GM21528 (cell line): Measurements from ENCODE around the gene EXOC3.
"Not testable (repeated sequence)": the region's sequence is repeated elsewhere in the genome, so short reads cannot be mapped to it uniquely, and the experiment has no call there.

Experiments used
- ATAC-seq: cut with Tn5 transposase; IDR thresholded peaks from one replicate; pipeline ENCODE4 v1.9.1; 2021; ENCODE audit warnings: mild to moderate bottlenecking, moderate library complexity; ENCODE audit not compliant: unreplicated experiment, low FRiP score

EXOC3 gene

DNA sequence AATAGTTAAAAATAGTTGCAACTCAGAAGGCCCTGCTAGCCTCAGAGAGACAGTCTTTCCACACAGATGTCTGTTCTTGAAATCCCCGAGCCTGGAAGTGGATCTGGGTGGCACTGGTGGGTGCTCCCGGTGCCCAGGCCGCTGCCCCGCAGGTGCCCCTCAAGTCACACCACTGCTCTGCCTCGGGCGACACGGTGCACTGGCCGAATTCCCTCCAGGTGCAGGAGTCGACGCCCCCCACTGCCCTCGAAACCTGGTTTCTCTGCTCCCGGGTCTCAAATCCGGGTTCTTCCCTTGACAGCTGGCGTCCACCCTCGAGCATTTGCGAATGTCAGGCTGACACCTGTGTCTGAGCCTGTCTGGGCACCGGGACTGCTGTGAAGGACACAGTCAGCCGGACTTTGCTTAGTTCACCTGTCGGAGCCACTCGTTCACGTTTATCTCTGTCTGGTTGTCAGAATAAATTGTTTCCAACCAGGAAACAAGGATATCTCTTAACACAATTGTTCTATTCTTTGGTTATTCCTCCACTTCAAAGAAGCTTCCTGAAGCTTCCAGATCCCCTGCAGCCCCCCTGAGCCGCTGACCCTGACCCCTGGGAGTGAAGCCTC is 54.2 kb downstream of the EXOC3 start:
- no peak for ATAC-seq

DNA sequence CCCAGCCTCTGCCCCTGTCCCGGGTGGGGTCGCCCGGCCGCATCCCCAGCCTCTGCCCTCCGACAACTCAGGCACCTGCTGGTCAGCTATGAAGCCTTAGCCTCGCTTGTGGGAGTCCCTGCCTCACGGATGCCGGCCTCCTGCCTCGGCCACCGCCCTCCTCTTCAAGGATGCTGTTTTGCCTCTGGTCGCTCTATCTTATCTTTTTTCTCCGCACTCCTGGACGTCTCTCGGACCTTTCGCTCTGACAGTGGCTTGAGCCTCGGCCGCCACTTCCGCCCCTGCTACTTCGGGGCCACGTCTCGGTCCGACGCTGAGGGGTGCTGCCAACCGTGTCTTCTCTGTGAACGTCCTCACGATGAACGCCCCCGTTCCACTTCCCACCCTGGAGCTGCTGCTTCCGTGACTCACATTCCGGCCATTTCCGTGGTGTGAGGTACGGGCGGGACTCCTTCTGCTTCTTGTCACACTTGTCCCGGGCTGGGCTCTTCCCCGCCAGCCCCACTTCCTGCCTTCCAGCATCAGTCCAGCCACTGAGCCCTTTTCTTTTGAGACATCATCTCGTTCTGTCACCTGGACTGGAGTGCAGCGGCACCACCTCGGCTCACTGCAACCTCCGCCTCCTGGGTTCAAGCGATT is 55.0 kb downstream of the EXOC3 start:
- ATAC-seq = no peak

DNA sequence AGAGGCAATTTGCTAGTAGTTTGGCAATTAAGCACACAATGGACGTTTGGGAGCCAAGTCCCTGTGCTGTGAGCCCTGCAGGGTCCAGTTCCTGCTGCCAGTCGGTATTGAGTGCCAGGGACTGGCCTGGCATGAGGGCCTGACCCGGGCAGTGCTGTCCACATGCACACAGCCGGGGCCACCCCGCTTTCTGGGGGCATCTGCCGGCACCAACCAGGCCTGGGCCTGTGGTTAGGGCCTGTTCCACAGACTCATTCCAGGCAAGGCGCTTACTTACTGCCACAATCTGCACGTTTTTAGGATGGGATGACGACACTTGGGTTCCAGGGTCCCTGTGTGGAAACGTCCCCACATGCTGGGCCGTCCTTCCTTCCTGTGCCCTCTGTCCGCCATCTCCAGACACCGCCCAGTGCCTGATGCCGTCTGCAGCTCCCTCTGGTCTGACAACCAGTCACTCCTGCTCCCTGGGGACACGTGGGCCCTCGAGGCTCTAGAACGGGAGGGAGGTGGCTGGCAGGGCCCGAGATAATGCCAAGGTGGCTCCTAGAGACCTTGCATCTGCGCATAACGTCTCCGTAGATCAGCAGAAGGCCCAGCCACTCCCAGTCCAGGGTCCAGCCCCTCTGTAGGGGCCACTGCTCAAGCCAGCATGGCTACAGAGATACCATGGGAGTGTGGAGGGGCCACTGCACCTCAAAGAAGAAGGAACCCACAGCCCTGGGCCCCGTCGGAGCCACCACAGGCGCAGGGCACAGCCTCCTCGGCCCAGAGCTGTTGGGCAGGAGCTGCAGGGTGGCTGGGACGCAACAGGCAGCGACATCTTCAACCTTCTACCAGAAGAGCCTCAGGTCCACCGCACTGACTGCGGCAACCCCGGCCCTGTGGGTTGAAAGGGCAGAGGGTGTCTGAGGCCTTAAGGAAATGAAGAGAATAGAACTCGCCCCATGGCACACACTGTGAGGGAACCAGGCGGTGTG is 56.5 kb downstream of the EXOC3 start:
- no peak for ATAC-seq

DNA sequence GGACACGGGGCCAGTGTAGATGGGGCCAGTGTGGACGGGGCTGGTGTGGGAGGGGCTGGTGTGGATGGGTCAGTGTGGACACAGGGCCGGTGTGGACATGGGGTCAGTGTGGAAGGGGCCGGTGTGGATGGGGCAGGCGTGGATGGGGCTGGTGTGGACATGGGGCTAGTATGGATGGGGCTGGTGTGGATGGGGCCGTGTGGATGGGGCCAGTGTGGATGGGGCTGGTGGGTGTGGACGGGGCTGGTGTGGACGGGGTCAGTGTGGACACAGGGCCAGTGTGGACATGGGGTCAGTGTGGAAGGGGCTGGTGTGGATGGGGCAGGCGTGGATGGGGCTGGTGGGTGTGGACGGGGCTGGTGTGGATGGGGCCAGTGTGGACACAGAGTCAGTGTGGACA is 57.5 kb downstream of the EXOC3 start:
- no peak for ATAC-seq

DNA sequence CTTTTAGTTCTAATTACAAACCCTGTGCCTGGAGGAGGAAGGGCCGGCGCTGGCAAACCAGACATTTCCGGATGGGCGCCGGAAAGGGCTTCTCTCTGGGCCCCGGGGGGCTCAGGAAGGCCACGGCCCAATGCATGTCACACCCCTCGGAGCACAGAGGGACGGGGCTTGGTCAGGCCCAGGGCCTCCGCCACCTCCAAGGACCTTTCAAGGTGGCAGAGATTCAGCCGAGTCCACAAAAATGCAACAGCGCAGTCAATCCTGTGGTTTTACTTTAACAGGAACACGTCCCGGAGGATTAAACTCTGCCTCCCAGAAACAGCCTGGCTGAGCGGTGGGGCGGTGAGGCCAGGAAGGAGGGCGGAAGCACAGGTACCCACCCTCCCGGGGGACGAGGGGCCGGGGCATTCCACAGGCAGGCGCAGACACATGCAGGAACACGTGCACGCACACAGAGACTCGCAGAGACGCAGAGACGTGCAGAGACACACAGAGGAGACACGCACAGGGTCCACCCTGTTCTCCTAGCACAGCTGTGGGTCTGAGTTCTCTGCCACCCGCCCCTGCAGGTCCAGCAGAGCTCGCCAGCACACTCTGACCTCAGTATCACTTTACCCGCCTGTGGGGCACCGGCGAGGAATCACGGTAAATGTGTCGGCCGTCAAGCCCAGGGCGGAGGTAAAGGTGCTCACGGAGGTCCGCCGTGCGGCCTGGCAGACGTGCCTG is 58.3 kb downstream of the EXOC3 start:
- no peak for ATAC-seq

DNA sequence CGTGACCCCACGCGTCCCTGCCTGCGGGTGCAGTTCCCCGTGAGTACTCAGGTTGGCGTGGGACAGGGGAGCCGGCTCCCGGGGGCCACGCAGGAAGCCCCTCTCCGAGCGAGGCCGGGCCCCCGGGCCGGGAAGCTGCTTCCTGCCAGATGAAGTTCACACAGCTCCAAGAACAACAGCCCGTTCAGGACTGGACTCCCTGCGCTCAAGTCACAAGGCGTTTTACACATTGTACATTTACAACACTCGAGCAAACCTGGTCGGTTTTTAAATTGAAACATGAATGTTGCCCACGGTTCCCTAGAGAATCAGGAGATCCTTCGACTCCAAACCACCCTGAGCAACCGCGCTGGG is 58.8 kb downstream of the EXOC3 start:
- no peak for ATAC-seq

DNA sequence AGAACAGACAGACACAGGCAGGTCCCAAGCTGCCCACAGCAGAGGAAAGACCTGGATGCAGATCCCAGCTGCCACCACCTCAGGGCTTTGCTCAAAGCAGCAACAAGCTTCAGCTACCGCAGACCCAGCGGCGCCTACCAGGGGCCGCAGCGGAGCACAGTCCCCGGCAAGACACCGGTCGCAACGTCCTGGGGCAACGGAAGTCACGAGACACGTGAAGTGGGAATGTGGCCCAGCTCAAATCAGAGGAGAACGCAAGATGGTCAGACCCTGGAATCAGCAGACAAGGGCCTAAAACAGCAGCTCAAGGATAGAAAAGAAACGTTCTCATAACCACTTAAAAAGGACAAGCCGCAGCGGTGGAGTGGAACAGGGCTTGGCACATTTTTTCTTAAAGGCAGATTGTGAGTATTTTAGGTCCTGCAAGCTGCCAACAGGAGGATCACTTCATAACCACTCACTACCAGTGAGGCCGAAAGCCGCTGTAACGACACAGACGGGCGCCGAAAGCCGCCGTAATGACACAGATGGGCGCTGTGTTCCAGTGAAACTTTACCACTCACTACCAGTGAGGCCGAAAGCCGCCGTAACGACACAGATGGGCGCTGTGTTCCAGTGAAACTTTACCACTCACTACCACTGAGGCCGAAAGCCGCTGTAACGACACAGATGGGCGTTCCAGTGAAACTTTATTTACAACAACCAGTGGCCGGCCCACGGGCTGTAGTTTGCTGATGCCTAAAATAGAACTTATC is 59.5 kb downstream of the EXOC3 start:
- ATAC-seq = no peak

DNA sequence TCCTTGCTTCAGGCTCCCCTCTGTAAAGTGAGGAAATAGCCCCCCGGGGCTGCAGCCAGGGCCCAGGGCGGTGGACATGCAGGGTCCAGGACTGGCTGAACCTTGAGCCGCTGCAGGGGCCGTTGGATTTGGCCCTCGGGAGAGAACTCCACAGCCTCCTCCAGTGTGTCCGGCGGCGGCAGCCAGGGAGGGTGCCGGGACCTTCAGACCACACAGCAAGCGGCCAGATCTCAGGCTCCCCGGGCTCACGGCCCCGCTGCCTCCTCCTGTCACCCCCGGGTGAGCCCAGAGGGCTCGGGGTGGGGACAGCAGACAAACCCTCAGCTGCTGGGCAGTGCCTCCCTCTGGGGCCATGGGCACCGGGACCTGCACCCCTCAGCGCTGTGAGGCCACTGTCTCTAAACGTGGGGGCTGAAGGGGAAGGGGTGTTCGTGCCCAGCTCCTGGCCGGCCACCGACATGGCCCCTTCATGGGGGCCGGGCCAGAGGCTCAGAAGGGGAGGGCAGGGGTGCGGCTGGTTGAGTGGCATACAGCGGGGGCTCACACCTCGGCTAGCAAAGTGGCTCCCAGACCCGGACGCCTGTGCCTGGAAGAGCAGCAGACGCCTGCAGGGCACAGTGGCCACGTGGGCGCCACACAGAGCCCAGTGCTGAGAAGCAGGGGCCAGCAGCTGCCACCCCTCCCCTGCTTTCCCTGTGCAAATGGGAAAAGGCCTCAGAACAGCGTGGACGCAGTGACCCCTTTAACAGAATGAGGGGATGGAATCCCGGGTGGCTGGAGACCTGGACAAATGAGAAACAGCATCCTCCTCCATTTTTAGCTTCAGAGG is 61.6 kb downstream of the EXOC3 start:
- no peak for ATAC-seq

DNA sequence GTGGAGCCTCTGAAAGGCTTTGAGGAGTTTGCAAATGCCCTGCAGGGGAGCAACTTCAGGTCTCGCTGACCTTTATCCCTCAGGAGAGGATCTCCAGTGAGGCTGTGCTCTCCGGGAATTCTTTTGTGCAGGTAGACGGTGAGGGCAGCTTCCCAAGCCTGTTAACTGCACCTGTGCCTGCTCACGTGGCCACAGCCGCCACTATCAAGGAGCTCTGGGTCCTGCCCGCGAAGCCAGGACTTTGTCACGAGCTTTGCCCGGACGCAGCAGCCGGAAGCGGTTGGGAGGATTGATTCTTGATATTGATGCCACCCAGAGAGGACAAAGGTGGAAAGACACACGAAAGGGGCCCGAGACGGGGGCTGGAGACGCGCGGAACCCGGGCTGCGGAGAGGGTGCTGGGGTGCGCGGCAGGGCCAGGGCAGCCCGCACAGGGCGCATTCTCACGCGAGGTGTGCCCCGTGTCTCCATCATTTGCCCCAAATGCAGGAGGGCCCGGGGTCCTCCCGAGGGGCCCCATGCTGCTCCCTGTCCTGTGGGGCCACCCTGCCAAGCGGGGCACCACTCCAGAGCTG is 63.1 kb downstream of the EXOC3 start:
- ATAC-seq = no peak

DNA sequence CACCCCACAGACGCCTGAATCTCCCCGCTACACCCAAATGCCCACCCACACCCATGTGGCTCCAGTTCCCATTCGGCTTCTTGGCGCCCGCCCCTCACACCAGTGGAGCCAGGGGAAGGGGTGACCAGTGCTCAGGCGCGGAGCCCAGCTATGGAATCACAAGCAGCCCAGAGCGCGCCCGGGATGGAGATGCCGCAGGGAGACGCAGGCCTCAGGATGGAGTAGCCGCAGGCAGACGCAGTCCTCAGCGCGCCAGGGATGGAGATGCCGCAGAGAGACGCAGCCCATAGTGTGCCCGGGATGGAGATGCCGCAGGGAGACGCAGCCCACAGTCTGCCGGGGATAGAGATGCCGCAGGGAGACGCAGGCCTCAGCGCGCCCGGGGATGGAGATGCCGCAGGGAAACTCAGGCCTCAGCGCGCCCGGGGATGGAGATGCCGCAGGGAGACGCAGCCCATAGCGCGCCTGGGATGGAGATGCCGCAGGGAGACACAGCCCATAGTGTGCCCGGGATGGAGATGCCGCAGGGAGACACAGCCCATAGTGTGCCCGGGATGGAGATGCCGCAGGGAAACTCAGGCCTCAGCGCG is 65.1 kb downstream of the EXOC3 start:
- not testable (repeated sequence) for ATAC-seq

DNA sequence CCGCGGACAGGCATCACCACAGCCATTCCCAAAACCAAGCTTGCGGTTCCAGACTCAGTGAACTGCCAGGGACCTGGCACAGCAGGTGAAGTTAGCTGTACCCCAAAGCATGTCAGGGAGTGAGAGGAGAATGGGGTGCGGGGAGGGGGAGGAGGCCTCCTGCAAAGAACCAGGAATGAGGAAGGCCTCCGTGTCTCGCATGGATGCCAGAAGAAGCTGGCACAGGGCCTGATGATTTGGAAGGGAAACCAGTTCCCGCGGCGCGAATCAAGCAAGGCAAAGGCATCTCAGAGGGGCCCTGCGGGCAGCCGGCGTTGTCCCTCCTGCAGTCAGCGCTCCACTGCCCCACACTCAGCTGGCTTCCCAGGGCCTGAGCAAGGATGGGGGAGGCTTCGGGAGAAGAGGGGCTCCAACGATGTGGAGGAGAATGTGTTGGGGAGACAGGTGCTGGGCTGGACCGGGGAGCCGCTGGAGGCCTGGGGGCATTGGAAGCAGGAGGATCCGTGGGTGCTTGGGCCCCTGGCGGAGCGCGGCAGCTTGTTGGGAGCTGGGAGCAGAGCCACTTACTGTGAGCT is 66.7 kb downstream of the EXOC3 start:
- ATAC-seq = no peak

DNA sequence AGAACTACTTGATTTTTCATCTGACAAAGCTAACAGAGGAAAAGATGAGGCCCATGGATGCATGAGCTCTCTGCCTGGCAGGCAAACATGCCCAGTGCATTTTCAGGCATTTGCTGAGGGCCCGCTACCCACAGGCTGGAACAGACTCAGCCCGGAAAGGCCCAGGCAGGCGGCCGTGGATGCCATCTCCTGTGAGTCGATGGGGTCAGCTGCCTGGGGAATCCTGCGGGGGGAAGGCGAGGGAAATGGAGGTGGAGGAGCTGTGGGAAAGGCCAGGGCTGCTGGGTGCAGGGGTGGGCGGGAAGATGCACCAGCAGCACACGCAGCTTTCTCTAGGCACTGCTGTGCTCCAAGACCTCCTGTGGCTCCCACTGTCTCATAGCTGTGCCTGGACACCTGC is 67.5 kb downstream of the EXOC3 start:
- no peak for ATAC-seq

DNA sequence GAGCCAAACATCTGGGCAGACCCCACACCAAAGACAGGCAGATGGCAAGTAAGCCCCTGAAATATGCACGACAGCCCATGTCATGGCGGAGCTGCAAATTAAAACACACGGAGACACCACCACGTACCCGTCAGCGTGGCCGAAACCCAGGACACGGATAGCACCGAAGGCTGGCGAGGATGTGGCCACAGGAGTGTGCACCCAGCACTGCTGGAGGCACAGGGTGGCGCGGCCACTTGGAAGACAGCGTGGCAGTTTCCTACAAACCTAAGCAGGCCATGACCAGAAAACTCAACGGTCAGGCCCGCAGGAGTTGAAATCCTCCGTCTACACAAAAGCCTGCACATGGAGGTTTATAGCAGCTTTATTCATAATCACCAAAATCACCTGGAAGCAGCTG is 68.5 kb downstream of the EXOC3 start:
- no peak for ATAC-seq

DNA sequence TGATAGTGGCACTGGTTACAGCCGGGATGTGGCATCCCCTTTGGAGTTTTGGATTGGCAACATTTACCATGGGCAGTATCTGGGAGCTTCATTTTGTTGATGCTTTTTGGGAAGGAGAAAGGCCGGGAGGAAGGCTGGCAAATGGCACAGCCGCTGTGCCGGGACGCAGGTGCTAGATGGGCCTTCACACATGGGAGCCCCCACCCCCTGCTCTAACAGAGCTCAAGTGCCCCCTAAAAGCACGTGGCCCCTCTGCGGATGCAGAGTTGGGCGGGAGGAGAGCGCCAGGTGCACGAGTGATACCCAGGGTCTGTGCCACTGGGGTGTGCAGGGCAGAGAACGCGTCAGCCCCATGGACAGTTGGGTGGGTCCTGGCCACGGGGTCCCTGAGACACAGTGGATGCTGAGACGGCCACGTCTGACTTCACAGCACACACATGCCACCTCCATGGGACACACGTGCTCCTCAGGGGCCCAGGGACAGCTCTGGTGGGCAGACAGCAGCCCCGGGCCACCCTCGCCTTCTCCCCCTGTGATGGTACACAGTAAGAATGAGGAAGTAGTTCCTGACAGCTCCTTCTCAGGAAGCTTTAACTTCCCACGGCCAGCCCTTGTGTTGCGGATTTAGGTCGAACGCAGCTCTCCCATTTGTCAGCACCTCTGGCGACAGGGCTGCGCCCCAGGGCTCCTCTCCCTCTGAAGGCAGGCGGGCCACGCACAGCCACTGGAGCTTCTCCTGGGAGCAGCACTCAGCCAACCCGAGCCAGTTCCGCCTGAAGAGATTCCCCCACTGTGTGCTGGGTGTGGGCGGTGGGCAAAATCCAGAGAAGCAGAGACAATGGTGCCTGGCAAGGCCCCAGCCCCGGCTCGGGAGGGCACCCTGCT is 70.5 kb downstream of the EXOC3 start:
- no peak for ATAC-seq

DNA sequence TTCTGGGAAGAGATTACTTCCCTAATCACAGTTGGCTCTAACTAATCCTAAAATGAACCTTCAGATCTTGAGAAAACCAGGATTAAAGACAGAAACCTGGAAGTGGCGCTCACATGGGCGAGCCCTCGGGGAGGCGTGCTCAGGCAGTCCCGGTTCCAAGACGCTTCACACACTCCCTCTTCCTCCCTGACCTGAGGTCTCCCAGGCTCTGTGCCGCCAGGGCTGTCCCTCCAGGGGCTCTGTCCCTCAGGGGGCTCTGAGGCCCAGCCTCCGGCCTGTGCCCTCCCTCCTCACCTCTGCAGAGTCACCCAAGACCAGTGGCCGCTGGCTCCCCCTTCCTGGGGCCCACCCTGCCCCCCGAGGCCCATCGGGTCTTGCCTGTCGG is 71.1 kb downstream of the EXOC3 start:
- ATAC-seq = no peak

DNA sequence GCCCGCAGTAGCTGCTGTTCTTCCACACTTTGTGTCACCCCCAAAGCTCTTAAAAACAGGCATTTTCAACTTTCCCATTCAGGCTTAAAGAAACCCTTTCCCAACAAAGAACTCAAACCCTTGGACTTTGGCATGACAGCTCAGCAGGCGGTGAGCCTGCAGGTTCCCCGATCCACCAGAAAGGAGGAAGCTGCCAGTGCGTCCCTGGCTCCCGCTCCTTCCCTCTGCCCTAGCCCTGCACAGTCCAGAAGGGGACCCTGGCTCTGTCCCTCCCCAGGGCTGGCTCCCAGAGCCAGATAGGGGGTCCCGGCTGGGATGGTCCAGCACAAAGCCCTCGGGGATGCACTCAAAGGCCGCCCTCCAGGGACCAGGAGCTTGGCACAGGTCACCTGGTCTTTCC is 71.7 kb downstream of the EXOC3 start:
- no peak for ATAC-seq

DNA sequence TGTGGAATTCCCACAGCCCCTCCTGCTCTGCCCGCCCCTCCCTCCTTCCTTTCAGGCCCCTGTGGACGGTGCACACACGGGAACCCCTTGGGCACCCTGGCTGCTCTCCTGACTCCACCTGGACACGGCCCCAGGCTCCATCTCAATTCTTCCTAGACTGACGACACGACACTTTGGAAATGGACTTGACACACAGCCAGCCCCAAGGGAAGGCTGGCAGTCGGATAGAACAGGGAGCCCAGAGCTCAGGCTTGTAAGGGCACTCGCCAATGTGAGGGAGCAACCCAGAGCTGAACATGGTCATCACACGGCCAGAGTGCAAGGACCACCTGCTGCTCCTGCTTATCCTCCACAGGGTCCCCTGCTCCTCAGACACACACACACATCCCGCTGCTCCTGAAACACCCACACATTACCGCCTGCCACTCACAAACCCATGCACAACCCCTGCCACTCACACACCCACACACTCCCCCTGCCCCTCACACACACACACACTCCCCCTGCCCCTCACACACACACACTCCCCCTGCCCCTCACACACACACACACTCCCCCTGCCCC is 72.4 kb downstream of the EXOC3 start:
- no peak for ATAC-seq
